SK-N-SH (cell line): ENCODE data around the gene PEAK1.

Experiments
- CHD2 ChIP-seq: fragments of 150-350 bp; IDR thresholded peaks from 2 replicates; pipeline ENCODE4 v1.6.1; 2018; ENCODE audit warnings: low read length; ENCODE audit not compliant: partially characterized antibody
- TF ChIP-seq, protein P1 (sequence below): fragments of 200-600 bp; sonication (generic); IDR thresholded peaks from 2 replicates; pipeline ENCODE4 v1.6.1; 2017; ENCODE audit warnings: antibody characterized with exemption, mild to moderate bottlenecking, moderate library complexity

DNA sequence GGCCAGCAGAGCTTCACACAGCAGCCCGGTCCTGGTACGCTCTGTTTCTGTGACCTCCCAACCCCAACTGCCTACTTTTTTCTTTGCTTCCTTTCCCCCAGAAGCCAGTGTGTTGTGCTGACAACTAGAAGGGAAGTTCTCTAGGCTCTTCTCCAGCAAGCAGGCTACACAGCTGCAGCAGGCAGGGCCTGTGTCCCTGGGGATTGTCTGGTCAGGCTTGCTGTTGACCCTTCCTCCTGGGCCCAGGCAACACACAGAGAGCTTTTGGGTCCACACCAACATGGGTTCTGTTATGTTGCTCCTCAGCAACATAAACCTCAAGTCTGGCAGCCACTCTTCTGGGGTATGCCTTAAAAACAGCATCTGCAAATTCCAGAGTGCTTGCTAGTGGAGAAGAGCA, 312.8 kb downstream of the PEAK1 start:
- no peak for TF ChIP-seq CHD2
- TF ChIP-seq, protein P1, sequence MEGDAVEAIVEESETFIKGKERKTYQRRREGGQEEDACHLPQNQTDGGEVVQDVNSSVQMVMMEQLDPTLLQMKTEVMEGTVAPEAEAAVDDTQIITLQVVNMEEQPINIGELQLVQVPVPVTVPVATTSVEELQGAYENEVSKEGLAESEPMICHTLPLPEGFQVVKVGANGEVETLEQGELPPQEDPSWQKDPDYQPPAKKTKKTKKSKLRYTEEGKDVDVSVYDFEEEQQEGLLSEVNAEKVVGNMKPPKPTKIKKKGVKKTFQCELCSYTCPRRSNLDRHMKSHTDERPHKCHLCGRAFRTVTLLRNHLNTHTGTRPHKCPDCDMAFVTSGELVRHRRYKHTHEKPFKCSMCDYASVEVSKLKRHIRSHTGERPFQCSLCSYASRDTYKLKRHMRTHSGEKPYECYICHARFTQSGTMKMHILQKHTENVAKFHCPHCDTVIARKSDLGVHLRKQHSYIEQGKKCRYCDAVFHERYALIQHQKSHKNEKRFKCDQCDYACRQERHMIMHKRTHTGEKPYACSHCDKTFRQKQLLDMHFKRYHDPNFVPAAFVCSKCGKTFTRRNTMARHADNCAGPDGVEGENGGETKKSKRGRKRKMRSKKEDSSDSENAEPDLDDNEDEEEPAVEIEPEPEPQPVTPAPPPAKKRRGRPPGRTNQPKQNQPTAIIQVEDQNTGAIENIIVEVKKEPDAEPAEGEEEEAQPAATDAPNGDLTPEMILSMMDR, result no peak
